Retinal pigment epithelial cell (primary cell): ENCODE results near the gene DLGAP3.

Source experiments
- DNase-seq: peaks from one replicate; pipeline ENCODE4 v3.0.0-alpha.2; 2010; ENCODE audit warnings: low read depth
- H3K4me3 ChIP-seq: 2 replicates; pipeline ENCODE4 v1.5.1; 2011; ENCODE audit warnings: mild to moderate bottlenecking, low read length, control low read depth, moderate library complexity
- TF ChIP-seq, protein P1 (sequence below): conservative IDR thresholded peaks from 2 replicates; pipeline ENCODE4 v1.5.1; 2011; ENCODE audit warnings: low read depth, low read length, control low read depth, inconsistent platforms

The DLGAP3 gene

GRCh38 chr1:34856697-34857096 lies 72.8 kb downstream of the DLGAP3 start:
- TF ChIP-seq, protein P1, sequence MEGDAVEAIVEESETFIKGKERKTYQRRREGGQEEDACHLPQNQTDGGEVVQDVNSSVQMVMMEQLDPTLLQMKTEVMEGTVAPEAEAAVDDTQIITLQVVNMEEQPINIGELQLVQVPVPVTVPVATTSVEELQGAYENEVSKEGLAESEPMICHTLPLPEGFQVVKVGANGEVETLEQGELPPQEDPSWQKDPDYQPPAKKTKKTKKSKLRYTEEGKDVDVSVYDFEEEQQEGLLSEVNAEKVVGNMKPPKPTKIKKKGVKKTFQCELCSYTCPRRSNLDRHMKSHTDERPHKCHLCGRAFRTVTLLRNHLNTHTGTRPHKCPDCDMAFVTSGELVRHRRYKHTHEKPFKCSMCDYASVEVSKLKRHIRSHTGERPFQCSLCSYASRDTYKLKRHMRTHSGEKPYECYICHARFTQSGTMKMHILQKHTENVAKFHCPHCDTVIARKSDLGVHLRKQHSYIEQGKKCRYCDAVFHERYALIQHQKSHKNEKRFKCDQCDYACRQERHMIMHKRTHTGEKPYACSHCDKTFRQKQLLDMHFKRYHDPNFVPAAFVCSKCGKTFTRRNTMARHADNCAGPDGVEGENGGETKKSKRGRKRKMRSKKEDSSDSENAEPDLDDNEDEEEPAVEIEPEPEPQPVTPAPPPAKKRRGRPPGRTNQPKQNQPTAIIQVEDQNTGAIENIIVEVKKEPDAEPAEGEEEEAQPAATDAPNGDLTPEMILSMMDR: no peak
- no peak for DNase-seq
- H3K4me3 ChIP-seq: no peak overlapping the region

DNA sequence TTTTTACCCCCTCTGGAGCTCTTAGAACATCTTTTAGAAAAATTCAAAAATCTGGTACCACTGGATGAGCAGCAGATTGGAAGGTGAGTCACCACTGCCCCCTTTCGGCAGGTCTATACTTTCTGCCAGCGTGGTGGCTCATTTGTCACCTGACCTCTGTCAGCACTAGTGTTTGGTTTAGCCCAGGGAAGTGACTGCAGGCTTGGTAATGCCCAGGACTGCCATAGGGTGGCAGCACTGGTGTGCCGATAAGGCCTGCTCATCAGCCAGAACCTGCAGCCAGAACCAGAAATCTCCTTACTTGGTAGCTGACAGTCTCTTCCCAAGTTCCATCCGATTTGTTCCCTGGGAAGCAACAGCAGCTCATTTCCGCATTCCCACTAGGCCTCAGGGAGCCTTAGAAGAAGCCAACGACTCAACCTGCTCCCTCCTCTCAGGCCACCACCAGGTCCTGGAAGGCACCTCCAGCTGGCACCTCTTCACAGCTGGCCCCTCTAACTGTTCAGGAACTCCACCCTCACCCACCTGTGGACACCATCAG lies 76.7 kb downstream of the DLGAP3 start:
- peak; percentile 81 for DNase-seq
- TF ChIP-seq, protein P1: peak; percentile 99
- no peak overlapping the region for H3K4me3 ChIP-seq

GRCh38 chr1:34851431-34852105 lies 77.9 kb downstream of the DLGAP3 start:
- no peak for DNase-seq
- H3K4me3 ChIP-seq: no peak overlapping the region
- TF ChIP-seq, protein P1: no peak

DNA sequence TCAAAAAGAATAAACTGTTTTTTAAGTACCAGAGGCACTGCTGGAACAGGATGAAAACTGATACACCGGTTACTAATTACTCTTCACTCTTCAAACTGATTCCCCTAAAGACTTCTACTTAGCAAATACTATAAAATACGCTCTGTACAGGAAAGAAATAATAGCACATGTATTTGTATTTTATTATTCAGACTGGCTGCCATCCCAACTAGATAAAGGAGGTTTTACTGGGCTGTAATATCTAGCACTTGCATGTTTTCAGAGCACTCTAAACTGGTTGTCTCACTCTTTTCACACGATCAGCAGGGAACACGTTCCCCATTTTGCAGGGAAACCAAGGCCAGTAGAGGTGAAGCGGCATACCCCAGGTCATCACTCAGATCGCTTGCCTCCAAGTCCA lies 79.1 kb downstream of the DLGAP3 start:
- no peak overlapping the region for H3K4me3 ChIP-seq
- TF ChIP-seq, protein P1: no peak
- no peak for DNase-seq

- TF ChIP-seq, protein P1: no peak
- no peak overlapping the region for H3K4me3 ChIP-seq
- DNase-seq: no peak
Measured at GRCh38 chr1:34847094-34847493, 82.4 kb downstream of the DLGAP3 start.

GRCh38 chr1:34846265-34846664 lies 83.2 kb downstream of the DLGAP3 start:
- TF ChIP-seq, protein P1: no peak
- no peak for DNase-seq
- no peak overlapping the region for H3K4me3 ChIP-seq

DNA sequence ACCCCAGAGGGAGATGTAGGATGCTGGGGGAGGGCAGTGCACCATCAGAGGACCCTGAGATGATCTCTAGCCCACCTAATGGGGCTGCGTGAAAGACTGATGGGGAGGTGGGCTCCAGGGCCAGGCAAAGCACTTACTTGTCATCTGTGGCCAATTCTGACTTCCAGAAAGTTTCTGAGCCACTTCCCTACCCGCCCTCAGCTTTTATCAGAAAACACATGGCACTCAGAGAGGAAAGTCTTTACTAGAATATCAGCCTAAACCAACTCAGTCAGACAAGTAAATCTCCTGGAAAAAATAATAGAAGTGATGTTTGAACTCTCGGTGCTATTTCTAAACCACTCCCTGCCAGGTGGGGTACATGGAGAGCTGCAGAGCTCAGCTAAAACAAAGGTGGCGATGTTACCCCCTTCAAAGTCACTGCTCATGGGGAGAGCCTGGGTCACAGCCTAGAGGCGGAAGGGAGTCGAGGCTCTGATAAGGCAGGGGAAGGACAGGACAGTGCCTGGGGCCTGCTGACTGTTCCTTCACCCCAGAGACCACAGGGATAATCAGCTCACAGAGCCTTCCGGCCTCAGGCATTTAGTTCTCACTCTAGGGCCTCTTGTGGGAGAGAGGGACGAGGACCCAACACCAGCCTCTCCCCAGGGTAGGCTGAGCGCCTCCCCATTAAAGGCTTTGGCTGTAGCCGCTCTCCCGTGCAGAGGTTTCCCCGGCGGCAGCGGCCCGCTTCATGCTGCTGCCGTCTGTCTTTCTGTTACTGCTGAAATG lies 84.1 kb downstream of the DLGAP3 start:
- TF ChIP-seq, protein P1: no peak
- DNase-seq: no peak
- H3K4me3 ChIP-seq: no peak overlapping the region
